Panc1 (cell line): ENCODE measurements around the gene SNTA1.

Experiments used
- TCF7L2 ChIP-seq: IDR thresholded peaks from 2 replicates; pipeline ENCODE4 v1.6.1; 2011; ENCODE audit warnings: mild to moderate bottlenecking, low read depth, low read length, inconsistent platforms
- TF ChIP-seq, protein P1 (sequence below), 2 experiments: IDR thresholded peaks; 2 replicates each; pipeline ENCODE4 v1.6.1; 2011 to 2012; ENCODE audit warnings: low read depth in 2 of 2, control low read depth in 1 of 2, low read length in 1 of 2, mild to moderate bottlenecking in 1 of 2, moderate library complexity in 1 of 2; ENCODE audit not compliant: insufficient read depth in 1 of 2
- TF ChIP-seq, protein P2 (sequence below): fragments of 450-650 bp; IDR thresholded peaks from 2 replicates; pipeline ENCODE4 v1.5.1; 2017; ENCODE audit warnings: mild to moderate bottlenecking

DNA sequence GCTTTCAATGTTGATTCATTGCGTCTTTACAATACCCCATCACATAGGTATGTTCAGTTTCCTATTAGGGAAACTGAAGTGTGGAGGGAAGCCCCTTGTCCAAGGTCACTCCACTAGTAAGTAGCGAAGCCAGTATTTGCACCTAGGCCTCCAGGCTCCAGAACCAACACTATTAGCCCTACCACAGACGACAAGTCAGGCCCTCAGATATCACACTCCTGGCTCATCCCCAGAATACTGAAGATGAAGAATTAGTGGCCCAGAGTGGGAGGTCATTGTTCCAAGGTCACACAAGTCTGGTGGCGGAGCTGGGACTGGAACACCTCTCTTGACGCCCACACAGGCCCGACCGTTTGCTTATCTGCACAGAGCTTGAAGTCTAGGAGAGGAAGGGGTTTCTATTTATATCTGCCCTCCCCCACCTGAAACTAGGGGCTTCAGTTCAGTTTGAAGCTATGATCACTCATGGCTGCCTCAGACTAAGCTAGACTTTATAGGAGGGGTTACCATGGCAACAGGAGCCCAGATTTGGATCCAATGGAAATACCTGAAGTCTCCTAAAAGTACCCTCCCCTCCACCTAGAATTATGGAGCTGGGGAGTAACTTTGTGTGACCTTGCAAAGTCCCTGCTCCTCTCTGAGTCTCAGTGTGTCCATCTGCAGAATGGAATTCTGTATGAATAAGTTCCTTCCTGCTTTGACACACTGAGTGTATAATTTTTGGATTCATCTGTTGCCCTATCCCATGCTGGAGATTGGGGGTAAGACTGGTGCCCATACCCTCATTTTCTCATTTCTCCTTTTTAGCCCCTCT, 2.2 kb downstream of the SNTA1 start:
- TF ChIP-seq, protein P1, sequence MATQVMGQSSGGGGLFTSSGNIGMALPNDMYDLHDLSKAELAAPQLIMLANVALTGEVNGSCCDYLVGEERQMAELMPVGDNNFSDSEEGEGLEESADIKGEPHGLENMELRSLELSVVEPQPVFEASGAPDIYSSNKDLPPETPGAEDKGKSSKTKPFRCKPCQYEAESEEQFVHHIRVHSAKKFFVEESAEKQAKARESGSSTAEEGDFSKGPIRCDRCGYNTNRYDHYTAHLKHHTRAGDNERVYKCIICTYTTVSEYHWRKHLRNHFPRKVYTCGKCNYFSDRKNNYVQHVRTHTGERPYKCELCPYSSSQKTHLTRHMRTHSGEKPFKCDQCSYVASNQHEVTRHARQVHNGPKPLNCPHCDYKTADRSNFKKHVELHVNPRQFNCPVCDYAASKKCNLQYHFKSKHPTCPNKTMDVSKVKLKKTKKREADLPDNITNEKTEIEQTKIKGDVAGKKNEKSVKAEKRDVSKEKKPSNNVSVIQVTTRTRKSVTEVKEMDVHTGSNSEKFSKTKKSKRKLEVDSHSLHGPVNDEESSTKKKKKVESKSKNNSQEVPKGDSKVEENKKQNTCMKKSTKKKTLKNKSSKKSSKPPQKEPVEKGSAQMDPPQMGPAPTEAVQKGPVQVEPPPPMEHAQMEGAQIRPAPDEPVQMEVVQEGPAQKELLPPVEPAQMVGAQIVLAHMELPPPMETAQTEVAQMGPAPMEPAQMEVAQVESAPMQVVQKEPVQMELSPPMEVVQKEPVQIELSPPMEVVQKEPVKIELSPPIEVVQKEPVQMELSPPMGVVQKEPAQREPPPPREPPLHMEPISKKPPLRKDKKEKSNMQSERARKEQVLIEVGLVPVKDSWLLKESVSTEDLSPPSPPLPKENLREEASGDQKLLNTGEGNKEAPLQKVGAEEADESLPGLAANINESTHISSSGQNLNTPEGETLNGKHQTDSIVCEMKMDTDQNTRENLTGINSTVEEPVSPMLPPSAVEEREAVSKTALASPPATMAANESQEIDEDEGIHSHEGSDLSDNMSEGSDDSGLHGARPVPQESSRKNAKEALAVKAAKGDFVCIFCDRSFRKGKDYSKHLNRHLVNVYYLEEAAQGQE (IDR thresholded peaks at IDR 0.05; ENCODE audit: insufficient read depth in 1 of 2, low read depth in 2 of 2, low read length in 1 of 2), result no peak
- TF ChIP-seq, protein P2, sequence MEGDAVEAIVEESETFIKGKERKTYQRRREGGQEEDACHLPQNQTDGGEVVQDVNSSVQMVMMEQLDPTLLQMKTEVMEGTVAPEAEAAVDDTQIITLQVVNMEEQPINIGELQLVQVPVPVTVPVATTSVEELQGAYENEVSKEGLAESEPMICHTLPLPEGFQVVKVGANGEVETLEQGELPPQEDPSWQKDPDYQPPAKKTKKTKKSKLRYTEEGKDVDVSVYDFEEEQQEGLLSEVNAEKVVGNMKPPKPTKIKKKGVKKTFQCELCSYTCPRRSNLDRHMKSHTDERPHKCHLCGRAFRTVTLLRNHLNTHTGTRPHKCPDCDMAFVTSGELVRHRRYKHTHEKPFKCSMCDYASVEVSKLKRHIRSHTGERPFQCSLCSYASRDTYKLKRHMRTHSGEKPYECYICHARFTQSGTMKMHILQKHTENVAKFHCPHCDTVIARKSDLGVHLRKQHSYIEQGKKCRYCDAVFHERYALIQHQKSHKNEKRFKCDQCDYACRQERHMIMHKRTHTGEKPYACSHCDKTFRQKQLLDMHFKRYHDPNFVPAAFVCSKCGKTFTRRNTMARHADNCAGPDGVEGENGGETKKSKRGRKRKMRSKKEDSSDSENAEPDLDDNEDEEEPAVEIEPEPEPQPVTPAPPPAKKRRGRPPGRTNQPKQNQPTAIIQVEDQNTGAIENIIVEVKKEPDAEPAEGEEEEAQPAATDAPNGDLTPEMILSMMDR, result no peak
- no peak for TF ChIP-seq TCF7L2
